Measurements from ENCODE around the gene IQGAP2.
A peak's percentile ranks its signal among the peaks of the same experiment; 100 is the strongest.

IQGAP2 gene

DNA sequence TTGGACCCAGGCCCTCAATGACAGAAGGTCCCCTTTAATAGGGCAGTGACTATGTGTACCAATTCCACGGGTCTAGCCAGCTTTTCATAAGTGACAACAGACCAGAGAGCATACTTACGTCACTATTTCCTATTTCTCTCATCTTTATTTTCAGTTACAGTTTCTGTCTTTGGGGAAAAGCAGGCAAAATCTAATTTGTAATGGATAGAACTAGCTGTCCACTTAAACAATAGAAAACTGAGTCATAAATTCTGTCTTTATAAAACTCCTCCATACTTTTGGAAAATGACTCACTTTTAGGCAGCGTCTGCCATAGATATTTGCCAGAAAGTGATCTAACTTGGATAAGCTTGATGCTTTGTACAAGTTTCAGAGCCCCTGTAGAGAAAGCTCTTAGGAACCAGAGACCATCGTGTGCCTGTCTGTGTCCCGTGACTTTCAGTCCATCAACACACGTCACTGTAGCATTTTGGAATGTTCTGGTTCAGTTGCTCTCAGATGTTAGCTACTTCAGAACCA is 118.2 kb downstream of the IQGAP2 start:
- H3K4me2 ChIP-seq: peak overlapping the region; percentile 47 to 76 (median 67)
- no peak for TF ChIP-seq Cebpa-rat (IDR thresholded peaks at IDR 0.05)

GRCh38 chr5:76522103-76522935 is 119.2 kb downstream of the IQGAP2 start:
- peaks cover 13 to 23% (median 14%) of the 10 kb centered on the region in 11 experiments; a peak in 21 of 22 replicates for H3K9me3 ChIP-seq (replicated peaks in 1 of 11)
- 0 out of 22 replicates have a peak overlapping the region, but pooled peaks of 1 of the 11 experiments have one; percentile 53 for H3K9ac ChIP-seq
- no peak overlapping the region for H3K4me3 ChIP-seq
- TF ChIP-seq Cebpa-rat (IDR thresholded peaks at IDR 0.05): no peak
- H3K27ac ChIP-seq: peak overlapping the region in 1 of 11 experiments; percentile 44; a peak in 1 of 22 replicates
- H3K4me2 ChIP-seq: peak overlapping the region in 5 of 11 experiments; percentile 59 to 74 (median 72); a peak in 7 of 22 replicates
- no peaks in the 10 kb centered on the region for H3K27me3 ChIP-seq
- peaks cover 12 to 18% (median 14%) of the 10 kb centered on the region in 11 experiments; a peak in 20 of 22 replicates for H3K36me3 ChIP-seq
- peaks cover 0 to 100% (median 43%) of the 10 kb centered on the region in 11 experiments; a peak in 19 of 22 replicates for H4K20me1 ChIP-seq
- peaks cover 29 to 75% (median 55%) of the 10 kb centered on the region in 10 experiments for H3K4me1 ChIP-seq

More for the DNA sequence above, 118.2 kb downstream of the IQGAP2 start:
- H3K27me3 ChIP-seq: no peaks in the 10 kb centered on the region
- H3K27ac ChIP-seq: peak overlapping the region; percentile 4 to 62 (median 42); a peak in 20 of 22 replicates
- H3K9me3 ChIP-seq (replicated peaks in 1 of 11): peaks cover 13 to 29% (median 23%) of the 10 kb centered on the region in 11 experiments; a peak in 21 of 22 replicates
- H3K4me1 ChIP-seq: peaks cover 29 to 72% (median 53%) of the 10 kb centered on the region in 10 experiments
- no peak overlapping the region; a peak in 1 of 20 replicates for H3K4me3 ChIP-seq
- H4K20me1 ChIP-seq: peaks cover 0 to 100% (median 33%) of the 10 kb centered on the region in 11 experiments; a peak in 16 of 22 replicates
- peaks cover 14 to 28% (median 20%) of the 10 kb centered on the region in 11 experiments; a peak in 20 of 22 replicates for H3K36me3 ChIP-seq
- peak overlapping the region in 6 of 11 experiments; percentile 21 to 53 (median 38); a peak in 9 of 22 replicates for H3K9ac ChIP-seq

DNA sequence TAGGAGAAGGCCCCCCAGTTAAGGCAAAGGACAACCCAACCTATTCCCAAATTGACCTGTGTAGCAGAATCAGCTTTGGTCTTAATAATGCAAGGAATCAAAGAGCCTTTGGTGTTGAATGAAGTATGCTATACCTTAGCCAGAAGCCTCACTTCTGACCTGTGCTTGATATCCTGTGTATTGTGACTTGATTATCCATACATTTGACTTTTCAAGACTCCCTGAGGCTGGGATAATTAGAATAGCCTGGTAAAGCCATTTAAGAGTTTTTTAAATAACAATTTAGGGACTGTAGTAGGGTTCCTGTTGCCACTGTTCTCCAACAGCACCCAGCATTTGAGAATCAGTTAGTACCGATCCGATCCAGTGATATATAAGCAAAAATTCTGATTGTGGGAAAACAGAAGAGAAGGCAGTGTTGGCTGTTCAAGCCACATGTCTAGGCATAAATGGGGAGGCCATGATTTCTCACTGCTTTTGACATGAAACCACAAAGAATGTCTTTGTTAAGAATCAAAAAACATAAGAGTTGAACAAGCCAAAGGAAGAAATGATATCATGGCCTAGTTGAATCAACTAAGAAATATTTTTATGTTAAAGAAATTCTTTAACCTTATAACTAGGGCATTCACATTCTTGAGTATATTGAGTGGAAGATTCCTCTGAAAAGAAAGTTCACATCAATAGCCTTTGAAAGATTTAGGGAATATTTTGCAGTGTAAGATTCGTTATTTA is 121.2 kb downstream of the IQGAP2 start:
- H3K9me3 ChIP-seq (replicated peaks in 1 of 11): peaks cover 0 to 4% (median 0%) of the 10 kb centered on the region in 11 experiments; a peak in 3 of 22 replicates
- H3K9ac ChIP-seq: no peak overlapping the region
- H3K4me1 ChIP-seq: peaks cover 44 to 95% (median 66%) of the 10 kb centered on the region in 10 experiments
- H3K27ac ChIP-seq: no peak overlapping the region
- no peaks in the 10 kb centered on the region for H3K27me3 ChIP-seq
- peak overlapping the region in 10 of 11 experiments; percentile 14 to 54 (median 28); a peak in 17 of 22 replicates for H3K4me2 ChIP-seq
- H4K20me1 ChIP-seq: peaks cover 0 to 100% (median 63%) of the 10 kb centered on the region in 11 experiments; a peak in 20 of 22 replicates
- peaks cover 0 to 3% (median 0%) of the 10 kb centered on the region in 11 experiments; a peak in 2 of 22 replicates for H3K36me3 ChIP-seq
- no peak overlapping the region for H3K4me3 ChIP-seq
- no peak for TF ChIP-seq Cebpa-rat (IDR thresholded peaks at IDR 0.05)

GRCh38 chr5:76524868-76525267 is 121.8 kb downstream of the IQGAP2 start:
- Histone ChIP-seq H3K9me3 (replicated peaks in 1 of 11) (no peaks in the 10 kb centered on the region; a peak in 1 of 22 replicates), H3K27ac (no peak overlapping the region), H4K20me1 (peaks cover 0 to 100% (median 69%) of the 10 kb centered on the region in 11 experiments; a peak in 20 of 22 replicates), H3K36me3 (peaks cover 0 to 3% (median 0%) of the 10 kb centered on the region in 11 experiments; a peak in 2 of 22 replicates), H3K27me3 (no peaks in the 10 kb centered on the region), H3K4me2 (peak overlapping the region in 9 of 11 experiments; percentile 16 to 54 (median 36); a peak in 12 of 22 replicates), H3K9ac (no peak overlapping the region), H3K4me1 (peaks cover 49 to 95% (median 72%) of the 10 kb centered on the region in 10 experiments), H3K4me3 (no peak overlapping the region)
- TF ChIP-seq Cebpa-rat (IDR thresholded peaks at IDR 0.05): no peak

GRCh38 chr5:76525956-76526355 is 122.9 kb downstream of the IQGAP2 start:
- H3K27me3 ChIP-seq: no peaks in the 10 kb centered on the region
- H3K36me3 ChIP-seq: peaks cover 0 to 3% (median 0%) of the 10 kb centered on the region in 11 experiments; a peak in 2 of 22 replicates
- H3K9me3 ChIP-seq (replicated peaks in 1 of 11): peaks cover 0 to 2% (median 0%) of the 10 kb centered on the region in 11 experiments; a peak in 1 of 22 replicates
- no peak overlapping the region for H3K9ac ChIP-seq
- H3K27ac ChIP-seq: no peak overlapping the region
- H3K4me1 ChIP-seq: peaks cover 53 to 95% (median 75%) of the 10 kb centered on the region in 10 experiments
- H3K4me3 ChIP-seq: no peak overlapping the region
- TF ChIP-seq Cebpa-rat (IDR thresholded peaks at IDR 0.05): no peak
- H4K20me1 ChIP-seq: peaks cover 0 to 100% (median 77%) of the 10 kb centered on the region in 11 experiments; a peak in 20 of 22 replicates
- peak overlapping the region in 6 of 11 experiments; percentile 6 to 54 (median 38); a peak in 7 of 22 replicates for H3K4me2 ChIP-seq

DNA sequence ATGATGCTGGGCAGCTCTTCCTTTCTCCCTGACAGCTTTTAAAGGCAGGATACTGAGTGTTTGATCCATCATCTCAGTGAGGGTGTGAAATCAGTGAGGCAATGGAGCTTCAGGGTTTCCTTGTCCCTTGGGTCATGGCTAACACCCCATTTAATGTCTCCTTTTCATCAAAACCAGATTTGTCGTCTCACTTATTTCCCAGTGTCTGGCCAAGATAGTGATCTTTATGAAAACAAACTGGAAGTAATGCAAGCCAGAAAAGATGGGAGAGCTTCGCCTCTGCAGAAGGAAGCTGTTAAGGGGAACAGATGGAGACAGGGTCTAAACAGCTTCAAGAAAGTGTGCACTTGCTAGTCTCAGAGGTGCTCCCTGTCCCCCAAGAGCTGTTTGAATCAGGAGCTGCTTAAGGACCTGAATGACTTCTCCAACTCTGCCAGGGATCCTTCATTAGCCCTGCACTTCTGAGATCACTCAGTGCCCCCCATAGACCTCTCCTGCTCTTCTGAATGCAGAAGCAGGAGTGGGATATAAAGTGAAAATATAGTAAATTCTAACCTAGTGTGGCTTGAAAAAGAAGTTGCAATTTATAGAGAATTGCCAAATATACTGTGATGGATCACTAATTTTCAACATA is 124.0 kb downstream of the IQGAP2 start:
- Histone ChIP-seq H3K27ac (no peak overlapping the region), H3K4me1 (peaks cover 45 to 85% (median 69%) of the 10 kb centered on the region in 10 experiments), H3K9me3 (replicated peaks in 1 of 11) (peaks cover 0 to 10% (median 5%) of the 10 kb centered on the region in 11 experiments; a peak in 12 of 22 replicates), H3K9ac (no peak overlapping the region), H3K4me3 (no peak overlapping the region), H3K27me3 (no peaks in the 10 kb centered on the region), H3K36me3 (peaks cover 0 to 12% (median 8%) of the 10 kb centered on the region in 11 experiments; a peak in 9 of 22 replicates), H4K20me1 (peaks cover 0 to 100% (median 77%) of the 10 kb centered on the region in 11 experiments; a peak in 20 of 22 replicates), H3K4me2 (peak overlapping the region in 1 of 11 experiments; percentile 4; a peak in 1 of 22 replicates)
- no peak for TF ChIP-seq Cebpa-rat (IDR thresholded peaks at IDR 0.05)

DNA sequence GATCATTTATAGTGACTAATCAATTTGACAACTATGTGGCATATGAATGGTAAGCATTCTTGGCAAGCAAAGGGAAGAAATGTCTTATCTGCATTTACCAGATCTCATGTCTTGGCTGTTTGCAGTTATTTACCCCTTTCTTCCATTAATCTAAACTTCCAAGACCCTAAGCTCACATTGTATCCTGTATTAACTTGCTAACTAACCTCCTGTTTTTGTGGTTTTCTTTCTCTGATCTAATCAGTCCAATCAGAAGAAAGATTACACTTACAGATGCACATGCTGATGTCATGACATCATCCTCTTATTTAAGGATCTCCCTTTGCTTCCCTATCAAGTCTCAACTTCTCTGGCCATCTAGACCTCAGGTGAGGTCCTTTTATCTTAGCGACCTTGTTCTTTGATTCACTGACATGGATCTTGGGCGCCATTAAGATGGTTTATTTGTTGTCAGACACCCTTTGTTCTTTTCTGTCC is 124.6 kb downstream of the IQGAP2 start:
- Histone ChIP-seq H3K4me2 (0 out of 22 replicates have a peak overlapping the region, but pooled peaks of 2 of the 11 experiments have one; percentile 2 to 4), H3K4me1 (peaks cover 48 to 81% (median 68%) of the 10 kb centered on the region in 10 experiments)
- no peak for TF ChIP-seq Cebpa-rat (IDR thresholded peaks at IDR 0.05)

More for the DNA sequence above, 124.6 kb downstream of the IQGAP2 start:
- Histone ChIP-seq H3K9ac (no peak overlapping the region), H3K27me3 (no peaks in the 10 kb centered on the region), H3K9me3 (replicated peaks in 1 of 11) (peaks cover 0 to 13% (median 7%) of the 10 kb centered on the region in 11 experiments; a peak in 12 of 22 replicates), H4K20me1 (peaks cover 0 to 99% (median 77%) of the 10 kb centered on the region in 11 experiments; a peak in 20 of 22 replicates), H3K36me3 (peaks cover 3 to 14% (median 8%) of the 10 kb centered on the region in 11 experiments; a peak in 16 of 22 replicates), H3K4me3 (no peak overlapping the region), H3K27ac (no peak overlapping the region)
